LNCaP clone FGC (cell line): ENCODE data around the gene ITGAE.

Source experiments
- DNase-seq: peaks from one replicate; pipeline ENCODE4 v3.0.0-alpha.2; 2011; ENCODE audit warnings: low read depth
- H3K4me3 ChIP-seq: 2 replicates; pipeline ENCODE4 v1.5.1; 2011; ENCODE audit warnings: mild to moderate bottlenecking, low read depth, low read length, control low read depth
- TF ChIP-seq, protein P1 (sequence below): IDR thresholded peaks from 2 replicates; pipeline ENCODE4 v1.5.1; 2012; ENCODE audit warnings: mild to moderate bottlenecking; ENCODE audit not compliant: control insufficient read depth, insufficient read depth; ENCODE audit errors: extremely low read depth

Gene ITGAE

DNA sequence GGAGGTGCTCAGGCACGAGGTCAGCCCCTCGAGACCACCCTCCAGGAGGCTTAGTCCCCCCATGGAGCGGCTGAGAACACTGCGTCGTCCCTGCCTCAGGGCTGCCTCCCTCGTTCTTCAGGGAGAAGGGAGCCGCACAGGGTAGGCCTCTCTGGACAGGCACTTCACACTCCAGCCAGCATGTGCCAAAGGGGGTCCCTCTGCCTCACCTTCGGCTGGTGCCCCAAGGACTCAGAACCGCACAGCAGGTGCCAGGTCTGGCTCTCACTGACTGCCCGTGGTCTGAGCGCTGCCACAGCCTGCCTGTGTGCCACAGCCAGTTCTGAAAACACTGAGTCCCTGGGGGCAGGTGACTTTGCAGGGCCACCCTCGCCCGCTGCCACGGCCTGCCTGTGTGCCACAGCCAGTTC is 112.1 kb downstream of the ITGAE start:
- DNase-seq = no peak
- TF ChIP-seq, protein P1, sequence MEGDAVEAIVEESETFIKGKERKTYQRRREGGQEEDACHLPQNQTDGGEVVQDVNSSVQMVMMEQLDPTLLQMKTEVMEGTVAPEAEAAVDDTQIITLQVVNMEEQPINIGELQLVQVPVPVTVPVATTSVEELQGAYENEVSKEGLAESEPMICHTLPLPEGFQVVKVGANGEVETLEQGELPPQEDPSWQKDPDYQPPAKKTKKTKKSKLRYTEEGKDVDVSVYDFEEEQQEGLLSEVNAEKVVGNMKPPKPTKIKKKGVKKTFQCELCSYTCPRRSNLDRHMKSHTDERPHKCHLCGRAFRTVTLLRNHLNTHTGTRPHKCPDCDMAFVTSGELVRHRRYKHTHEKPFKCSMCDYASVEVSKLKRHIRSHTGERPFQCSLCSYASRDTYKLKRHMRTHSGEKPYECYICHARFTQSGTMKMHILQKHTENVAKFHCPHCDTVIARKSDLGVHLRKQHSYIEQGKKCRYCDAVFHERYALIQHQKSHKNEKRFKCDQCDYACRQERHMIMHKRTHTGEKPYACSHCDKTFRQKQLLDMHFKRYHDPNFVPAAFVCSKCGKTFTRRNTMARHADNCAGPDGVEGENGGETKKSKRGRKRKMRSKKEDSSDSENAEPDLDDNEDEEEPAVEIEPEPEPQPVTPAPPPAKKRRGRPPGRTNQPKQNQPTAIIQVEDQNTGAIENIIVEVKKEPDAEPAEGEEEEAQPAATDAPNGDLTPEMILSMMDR = no peak
- H3K4me3 ChIP-seq = no peak overlapping the region

DNA sequence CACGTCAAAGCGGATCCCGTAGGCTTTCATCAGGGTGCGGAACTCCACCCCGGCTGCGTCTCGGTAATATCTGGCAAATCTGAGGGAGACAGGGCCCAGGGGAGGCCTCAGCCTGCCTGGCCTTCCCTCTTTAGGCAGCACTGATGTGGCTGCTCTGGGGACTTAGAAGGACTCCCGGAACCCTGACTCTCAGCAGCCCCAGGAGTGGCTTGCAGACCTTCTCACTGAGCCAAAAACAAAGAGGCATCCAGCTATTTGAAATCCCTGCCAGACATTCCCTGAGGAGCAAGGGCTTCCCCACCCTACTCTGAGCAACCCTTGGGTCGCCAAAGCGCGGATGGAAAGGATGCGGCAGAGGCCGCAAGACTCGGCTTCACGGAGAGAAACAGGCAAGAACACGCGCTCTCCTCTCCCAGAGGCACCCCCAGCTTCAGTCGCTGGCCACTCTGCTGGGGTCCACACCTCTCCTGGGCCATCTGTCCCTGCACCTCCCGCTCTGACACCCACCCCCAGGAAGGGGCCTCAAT is 112.9 kb downstream of the ITGAE start:
- H3K4me3 ChIP-seq = no peak overlapping the region
- no peak for DNase-seq
- TF ChIP-seq, protein P1 = no peak

DNA sequence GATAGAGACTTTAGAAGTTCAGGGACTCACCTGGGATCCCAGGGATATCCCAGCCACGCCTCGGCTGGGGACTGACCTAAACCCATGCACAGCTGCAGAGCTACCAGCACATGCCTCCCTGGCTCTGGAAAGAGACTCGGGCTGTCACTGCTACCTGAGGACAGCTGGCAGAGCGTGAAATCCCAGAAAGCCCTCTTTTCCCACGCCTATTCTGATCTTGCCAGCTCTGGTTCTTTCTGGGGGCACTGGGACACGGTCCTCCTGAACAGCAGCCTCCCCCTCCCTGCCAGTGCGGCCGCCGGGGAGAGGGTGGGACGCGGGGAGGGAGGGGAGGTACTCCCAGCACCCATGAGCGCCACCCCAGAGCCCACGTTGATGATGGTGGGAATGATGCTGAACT is 115.8 kb downstream of the ITGAE start:
- DNase-seq = no peak
- TF ChIP-seq, protein P1 = no peak
- no peak overlapping the region for H3K4me3 ChIP-seq

DNA sequence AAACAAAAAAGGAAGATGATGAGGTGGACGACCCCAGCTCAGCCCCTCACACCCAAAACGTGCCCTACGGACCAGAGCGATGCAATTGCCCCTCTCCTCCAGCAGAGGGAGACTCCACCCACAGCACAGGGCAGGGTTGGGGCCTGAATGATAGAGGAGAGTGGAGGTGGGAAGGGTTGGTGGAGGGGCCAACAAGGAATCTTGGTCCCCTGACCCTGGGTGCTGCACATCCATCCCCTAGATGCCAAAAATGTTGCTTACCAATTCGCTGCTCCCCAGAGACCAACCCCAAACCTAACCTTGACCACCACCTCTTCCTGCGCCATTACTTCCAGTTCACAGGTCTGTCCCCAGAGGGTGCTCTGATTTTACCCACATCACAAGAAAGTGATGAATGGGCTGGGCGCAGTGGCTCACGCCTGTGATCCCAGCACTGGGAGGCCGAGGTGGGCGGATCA is 117.9 kb downstream of the ITGAE start:
- DNase-seq = no peak
- TF ChIP-seq, protein P1 = peak; percentile 91
- no peak overlapping the region for H3K4me3 ChIP-seq

DNA sequence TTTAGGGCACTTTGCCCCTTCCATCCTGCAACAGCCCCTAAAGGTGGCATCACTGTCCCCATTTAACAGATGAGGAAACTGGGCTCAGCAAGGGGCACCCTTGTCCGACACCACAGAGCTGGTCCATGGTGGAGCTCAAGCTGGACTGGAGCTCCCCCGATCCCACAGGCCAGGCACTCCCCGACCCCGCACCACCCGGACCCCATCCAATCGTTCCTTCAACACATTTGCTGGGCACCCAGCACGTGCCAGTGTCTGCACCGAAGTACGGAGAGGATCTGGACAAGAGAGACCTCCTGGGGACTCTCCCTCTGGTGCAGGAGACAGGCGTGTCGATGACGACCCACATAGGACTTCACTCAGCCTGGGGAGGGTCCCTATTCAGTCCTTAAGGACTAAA is 119.0 kb downstream of the ITGAE start:
- no peak for DNase-seq
- TF ChIP-seq, protein P1 = no peak
- H3K4me3 ChIP-seq = no peak overlapping the region

DNA sequence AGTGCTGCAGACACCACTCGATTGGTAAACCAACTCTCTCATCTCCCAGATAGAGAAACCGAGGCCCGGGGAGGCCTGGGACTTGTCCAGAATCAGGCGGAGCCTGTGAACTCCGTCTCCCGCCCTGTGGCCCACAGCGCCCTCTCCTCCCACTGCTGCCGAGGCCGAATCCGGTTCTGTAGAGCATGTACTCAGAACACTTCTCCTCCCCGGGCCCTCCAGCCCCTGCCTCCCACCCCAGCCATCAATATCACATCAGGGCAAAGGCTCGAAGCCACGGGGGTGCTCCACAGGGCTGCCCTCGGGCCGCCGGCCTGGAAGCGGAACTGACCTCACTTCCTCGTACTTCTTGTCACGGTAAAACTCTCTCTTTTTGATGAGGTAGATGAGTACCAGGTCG is 119.4 kb downstream of the ITGAE start:
- TF ChIP-seq, protein P1 = no peak
- no peak for DNase-seq
- H3K4me3 ChIP-seq = no peak overlapping the region

DNA sequence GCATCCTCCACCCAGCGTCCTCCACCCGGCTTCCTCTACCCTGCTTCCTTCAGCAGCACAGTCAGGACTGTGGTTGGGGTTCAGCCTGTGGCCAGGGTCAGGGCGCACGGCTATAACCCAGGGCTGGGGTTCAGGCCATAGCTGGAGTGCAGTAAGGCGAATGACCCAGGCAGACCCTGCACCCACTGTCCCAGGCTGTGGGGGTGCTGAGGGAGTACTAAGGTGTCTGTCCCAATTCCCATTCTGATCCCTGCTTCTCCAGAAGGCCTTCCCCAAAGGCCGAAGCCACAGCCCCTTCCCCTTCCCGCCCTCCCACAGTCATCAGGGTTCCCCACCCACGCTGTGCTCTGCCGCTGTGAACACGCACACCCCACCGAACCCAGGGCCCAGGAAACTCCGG is 119.9 kb downstream of the ITGAE start:
- TF ChIP-seq, protein P1 = no peak
- no peak for DNase-seq
- no peak overlapping the region for H3K4me3 ChIP-seq
